NAMALWA (cell line): ENCODE measurements around the gene CD38.
"Not testable (repeated sequence)": the region's sequence is repeated elsewhere in the genome, so short reads cannot be mapped to it uniquely, and the experiment has no call there.

Experiments
- DNase-seq: peaks from one replicate; pipeline ENCODE4 v3.0.0-alpha.2; 2015; ENCODE audit warnings: low spot score

Gene CD38

DNA sequence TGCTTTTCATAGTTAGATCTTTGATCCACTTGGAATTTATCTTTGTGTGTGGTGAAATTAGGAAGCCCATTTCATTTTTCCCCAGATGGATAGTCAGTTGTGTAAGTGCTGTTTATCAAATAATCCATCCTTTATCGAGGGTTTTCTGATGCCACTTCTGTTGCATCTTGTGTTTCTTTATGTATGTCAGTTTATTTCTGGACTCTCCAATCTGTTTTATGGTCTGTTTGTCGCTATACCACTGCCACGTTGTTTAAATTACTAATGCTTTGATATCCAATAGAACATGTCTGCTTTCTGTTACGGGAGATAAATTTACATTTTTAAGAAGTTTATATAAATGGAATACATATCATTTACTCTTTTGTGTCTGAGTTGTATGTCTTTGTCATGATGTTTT lies 21.0 kb downstream of the CD38 start:
- peak; percentile 47 for DNase-seq

DNA sequence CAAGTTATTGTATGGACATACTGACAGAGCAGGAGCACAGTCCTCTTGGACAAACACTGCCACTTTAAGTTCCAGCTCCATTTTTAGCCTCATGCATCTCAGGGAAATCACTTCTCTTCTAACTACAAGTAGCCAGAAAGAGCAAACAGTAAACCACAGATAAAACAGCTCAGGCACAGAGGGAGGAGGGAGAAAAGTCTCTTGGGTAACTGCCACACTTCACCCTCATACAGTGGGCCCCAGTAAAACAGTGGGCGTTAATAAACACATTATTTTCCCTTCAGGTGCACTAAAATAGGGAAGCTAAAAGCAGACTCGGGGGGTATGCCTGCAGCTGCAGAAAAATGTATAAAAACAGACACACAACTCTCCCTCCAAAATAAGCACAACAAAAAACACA lies 21.6 kb downstream of the CD38 start:
- DNase-seq = peak; percentile 81

DNA sequence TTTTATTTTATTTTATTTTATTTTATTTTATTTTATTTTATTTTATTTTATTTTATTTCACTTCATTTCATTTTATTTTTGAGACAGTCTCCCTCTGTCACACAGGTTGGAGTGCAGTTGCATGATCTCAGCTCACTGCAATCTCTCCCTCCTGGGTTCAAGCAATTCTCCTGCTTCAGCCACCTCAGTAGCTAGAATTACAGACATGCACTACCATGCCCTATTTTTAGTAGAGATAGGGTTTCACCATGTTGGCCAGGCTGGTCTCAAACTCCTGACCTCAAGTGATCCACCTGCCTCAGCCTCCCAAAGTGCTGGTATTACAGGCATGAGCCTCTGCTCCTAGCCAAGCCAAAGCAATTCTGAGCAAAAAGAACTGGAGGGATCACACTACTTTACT lies 24.4 kb downstream of the CD38 start:
- not testable (repeated sequence) for DNase-seq

DNA sequence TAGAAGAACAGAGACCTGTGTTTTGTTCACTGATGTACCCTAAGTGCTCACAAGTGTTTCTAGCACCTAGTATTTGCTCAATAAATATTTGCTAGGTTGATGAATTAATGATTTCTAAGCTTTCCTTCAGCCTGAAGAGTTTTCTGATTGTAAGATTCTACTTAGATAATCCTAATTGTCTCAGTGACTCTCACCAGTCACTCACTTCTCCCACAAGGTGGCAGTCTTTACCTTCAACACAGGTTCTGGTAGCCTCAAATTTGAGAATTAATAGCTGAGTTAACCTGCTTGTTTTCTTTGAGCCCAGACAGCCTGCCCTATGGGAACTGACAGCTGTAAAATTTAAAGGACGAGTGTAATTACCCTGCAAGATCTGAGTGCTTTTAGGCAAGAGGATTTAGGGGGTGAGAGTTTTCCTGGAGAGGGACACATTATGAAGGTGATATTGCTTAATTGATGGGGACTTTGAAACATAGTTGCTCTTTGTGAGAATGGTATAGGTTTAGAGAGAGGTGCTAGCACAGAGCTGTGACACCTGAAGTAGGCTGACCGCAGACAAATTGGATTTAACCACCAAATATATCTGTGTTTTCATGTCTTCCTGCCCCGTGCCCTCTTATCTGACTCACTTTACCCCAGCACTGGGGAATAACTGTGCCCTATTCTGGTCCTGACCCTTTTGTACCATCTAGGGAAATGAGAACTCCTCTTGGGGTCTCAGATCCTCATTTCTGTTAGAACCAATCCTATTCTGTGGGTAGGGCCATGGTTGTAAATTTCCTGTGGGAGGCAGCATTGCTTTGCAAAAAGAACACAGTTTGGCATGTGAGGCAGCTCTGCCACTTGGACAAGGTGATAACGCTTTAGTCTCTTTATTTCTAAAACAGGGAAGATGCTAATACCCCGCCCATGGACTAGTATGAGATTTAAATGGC lies 27.7 kb downstream of the CD38 start:
- DNase-seq = peak; percentile 86

DNA sequence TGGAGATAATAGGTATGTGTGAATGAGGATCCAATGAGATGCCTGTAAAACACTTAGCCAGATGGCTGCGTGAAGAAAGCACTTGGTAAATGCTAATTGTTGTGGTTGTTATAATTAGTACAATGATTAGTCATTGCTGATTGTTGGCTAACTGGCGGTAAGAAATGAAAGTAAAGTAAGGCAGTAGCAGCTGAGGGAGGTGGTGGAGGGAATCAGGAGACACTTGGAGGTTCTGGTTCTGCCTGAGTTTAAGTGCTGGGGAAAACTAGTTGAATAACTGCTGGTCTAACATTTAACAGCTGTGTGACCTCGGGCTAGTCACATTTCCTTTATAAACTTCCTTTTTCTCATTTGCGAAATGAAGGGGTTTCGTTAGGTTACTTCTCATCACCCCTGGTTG lies 30.9 kb downstream of the CD38 start:
- peak; percentile 53 for DNase-seq

DNA sequence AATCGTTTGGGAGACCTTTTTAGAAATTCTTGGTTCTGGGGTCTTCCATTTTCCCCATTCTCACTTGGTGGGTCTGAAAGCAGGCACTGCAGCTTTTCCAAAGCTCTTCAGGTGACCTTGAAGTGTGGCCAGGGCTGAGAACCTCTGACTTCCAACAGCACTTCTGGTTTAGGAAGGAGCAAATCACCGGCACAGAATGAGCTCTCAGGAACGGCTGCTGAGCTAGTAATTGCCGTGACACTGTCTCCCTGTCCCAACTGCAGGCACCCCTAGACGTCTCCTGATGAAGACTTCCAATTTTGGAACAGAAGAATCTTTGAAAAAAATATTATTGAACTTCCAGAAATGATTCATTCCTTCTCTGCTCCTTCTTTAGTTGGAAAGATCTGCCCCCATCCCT lies 31.3 kb downstream of the CD38 start:
- no peak for DNase-seq

DNA sequence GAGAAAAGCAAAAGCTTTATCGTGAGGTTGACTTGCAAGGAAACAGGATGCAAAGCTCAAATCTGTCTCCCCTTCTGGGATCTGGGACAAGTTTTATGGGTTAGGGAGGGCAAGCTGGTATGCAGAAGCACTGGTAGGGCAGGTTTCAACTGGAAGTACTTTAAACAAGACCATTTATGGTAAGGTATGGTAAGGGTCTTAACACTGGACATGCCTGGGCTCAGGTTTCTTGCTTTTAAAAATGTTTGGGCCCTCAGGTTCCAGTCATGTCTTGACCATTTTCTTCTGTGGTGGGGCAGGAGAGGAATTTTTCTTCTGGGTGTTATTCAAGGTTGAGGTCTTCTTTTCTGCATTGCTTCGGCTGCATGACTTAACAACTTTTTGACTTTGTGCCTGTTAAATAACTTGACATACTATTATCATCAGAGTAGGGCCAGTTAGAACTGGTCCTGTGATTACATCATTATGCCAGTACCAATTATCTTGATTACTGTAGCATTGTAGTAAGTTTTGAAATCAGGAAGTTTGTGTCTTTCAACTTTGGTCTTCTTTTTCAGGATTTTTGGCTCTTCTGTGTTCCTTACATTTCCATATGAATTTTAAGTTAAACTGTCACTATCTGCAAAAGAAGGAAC lies 33.7 kb downstream of the CD38 start:
- no peak for DNase-seq

DNA sequence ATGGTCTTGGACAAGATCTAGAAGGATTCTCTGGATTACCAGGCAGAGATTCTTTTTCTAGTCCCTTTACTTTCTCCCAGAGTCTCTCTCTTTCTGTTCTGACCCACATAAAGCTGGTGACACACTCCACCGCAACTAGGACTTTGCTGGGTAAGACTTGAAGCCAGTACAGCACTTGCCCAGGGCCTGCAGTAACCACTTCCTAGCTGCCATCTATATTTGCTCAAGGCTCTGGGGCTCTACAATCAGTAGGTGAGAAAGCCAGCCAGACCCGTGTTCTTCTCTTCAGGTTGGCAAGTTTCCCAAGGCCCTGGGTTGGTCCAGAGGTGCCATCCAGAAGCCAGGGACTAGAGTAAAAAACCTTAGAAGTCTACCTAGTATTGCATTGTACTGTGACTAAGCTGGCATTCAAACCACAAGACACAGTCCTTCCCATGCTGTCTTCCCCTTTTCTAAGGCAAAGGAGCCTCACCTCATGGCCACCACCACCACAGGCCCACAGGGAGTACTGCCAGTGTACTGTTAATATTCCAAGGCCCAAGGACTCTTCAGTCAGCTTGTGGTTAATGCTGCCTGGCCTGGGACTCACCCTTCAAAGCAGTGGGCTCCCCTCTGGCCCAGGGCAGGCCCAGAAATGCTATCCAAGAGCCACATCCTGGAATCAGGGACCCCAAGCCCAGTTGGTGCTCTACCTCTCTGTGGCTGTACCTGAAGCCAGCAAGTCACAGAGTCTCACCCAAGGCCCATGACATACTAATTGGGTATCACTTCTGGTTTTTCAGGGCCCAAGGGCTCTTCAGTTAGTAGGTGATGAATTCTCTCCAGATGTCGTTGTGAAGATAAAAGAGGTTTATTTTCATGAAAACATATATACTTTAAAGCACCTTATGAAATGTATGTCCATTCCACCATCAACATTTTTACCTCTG lies 54.7 kb downstream of the CD38 start:
- no peak for DNase-seq

DNA sequence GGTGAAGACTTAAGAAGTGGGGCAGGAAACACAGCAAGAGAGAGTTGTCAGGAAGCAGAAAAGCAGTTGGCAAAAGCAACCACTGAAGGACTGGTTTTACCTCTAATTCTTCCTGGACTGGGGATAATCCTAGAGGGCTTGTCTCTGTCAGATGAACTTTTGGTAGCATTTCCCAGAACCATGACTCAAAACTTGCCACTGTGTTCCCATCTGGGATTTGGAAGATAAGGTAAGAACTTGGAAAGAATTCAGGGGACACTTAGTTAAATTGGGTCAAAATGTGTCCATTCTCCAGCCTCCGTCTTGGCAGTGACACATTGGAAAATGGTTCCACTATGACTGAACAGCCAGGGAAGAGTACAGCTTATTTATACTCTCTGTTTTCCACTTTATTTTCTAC lies 55.7 kb downstream of the CD38 start:
- no peak for DNase-seq

DNA sequence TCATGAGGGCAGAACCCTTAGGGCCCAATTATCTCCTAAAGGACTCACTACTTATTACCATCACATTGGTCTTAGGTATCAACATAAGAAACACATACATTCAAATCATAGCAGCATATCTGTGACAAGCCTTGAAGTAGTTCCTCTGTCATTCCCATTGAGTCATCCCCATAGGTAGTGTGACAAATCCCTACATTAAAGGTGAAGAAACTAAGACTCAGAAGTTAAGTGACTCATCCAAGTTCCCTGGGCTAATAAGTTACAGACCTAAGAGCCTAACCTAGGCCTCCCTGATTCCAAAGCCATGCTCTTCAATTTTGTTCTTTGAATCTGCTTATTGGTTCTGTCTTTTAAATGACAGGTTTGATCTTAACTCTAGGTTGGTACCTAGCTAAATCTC lies 58.2 kb downstream of the CD38 start:
- no peak for DNase-seq

DNA sequence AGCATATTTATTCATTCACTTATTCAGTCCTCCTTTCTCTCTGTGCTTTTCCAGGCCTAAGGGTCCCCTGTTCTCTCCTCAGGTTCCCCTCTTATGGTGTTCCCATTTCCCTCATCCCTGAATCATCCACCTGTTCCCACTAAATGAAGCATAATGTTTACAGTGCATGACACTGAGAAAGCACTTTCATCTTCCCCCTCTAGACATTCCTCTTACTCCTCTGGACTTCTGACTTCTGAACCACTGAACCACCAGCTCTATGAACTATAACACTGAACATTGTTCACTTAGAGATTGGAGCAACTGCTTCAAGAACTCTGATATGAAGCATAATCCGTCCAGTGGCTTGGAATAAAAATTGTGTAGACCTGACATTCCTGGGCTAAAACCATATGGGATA lies 59.5 kb downstream of the CD38 start:
- DNase-seq = no peak

DNA sequence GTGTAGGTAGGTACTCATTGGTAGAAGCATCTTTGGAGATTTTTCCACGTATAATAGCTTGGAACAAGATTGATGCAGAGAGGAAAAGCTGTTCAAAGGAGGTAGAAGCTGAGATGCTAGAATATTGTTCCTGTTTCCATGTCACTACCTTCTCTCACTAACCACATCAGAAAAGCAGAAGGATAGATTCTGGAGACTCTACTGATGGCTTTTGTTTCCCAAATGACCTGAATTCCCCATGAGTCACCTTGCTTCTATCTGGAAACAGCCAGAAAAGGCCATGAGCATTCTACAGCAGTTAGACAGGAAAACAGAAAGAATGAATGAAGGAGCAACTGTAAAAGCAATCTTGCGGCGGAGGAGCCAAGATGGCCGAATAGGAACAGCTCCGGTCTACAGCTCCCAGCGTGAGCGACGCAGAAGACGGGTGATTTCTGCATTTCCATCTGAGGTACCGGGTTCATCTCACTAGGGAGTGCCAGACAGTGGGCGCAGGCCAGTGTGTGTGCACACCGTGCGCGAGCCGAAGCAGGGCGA lies 63.1 kb downstream of the CD38 start:
- not testable (repeated sequence) for DNase-seq

DNA sequence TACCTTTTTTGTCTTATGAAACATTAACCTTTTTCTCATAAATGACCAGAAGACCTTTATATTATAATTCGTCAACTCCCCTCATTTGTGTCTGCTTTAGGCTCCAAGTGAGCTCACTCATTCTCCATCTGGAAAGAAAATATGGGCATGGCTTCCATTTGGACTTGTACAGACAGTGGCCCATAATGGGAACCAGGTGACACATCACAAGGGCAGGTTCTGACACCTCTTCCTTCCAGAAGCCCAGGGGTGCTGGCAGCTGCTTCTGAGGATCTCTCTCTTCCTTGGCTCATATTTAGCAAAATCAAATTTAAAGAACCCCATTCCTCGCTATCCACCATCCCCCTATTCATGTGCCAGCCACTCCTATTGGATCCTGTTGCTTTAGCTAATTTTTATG lies 69.6 kb downstream of the CD38 start:
- DNase-seq = no peak

DNA sequence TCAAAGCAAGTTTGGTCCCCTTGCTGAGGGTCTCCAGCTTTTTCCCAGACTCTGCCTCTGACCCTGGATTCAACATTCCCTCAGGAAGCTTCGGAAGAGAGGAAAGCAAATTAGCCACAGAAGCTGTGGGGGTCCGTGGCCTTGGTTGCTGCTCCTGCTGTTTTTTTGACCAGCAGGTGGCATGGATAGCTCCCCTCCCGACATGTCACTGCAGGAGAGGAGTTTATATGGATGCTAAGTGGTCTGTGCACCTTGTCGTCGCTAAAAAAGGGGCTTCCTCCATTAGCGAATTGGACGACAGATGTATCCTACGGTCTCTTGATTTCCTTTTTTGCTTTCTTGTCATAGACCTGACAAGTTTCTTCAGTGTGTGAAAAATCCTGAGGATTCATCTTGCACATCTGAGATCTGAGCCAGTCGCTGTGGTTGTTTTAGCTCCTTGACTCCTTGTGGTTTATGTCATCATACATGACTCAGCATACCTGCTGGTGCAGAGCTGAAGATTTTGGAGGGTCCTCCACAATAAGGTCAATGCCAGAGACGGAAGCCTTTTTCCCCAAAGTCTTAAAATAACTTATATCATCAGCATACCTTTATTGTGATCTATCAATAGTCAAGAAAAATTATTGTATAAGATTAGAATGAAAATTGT lies 70.2 kb downstream of the CD38 start:
- no peak for DNase-seq

DNA sequence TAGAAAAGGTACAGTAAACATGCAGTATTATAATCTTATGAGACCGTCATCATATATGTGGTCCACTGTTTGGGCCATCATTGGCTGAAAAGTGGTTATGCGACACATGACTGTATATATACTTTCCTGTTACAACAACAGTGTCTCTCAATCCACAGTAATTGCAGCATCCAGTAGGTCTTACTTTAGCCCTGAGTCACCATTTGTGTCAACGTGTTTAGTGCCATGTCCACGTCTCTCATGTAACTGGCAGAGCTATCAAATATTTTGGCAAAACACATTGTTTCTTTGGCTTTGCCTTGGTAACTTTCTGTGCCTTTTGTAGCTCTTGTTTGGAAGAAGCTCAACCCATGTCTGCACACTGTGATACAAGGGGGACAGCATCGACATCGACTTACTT lies 73.8 kb downstream of the CD38 start:
- no peak for DNase-seq

DNA sequence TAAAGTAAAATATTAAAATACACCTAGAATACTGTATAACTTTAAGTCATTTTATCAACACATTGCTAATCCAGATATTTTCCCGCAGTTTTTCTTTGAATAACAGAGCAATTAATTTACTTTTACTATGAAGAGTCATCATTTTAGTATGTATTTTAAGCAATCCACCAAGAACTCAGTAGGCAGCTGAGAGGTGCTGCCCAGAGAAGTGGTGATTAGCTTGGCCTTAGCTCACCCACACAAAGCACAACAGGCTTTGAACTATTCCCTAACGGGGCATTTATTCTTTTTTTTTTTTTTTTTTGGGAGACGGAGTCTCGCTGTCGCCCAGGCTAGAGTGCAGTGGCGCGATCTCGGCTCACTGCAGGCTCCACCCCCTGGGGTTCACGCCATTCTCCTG lies 74.4 kb downstream of the CD38 start:
- DNase-seq = no peak

DNA sequence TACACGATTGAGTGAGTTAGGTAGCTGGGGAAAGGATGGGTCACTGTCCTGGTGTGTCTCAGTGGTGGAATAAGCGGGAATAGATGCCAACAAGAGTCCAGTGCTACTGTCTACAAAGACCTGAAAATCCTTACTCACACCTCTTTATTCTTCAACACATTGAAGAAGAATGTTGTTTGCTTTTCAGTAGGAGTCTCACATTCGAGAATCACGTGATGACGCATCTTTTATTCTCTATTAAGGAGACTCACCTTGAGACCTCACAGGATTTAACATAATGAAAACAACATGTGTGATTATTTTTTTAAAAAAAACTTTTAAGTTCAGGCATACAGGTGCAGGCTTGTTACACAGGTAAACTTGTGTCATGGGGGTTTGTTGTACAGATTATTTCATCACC lies 75.2 kb downstream of the CD38 start:
- no peak for DNase-seq

DNA sequence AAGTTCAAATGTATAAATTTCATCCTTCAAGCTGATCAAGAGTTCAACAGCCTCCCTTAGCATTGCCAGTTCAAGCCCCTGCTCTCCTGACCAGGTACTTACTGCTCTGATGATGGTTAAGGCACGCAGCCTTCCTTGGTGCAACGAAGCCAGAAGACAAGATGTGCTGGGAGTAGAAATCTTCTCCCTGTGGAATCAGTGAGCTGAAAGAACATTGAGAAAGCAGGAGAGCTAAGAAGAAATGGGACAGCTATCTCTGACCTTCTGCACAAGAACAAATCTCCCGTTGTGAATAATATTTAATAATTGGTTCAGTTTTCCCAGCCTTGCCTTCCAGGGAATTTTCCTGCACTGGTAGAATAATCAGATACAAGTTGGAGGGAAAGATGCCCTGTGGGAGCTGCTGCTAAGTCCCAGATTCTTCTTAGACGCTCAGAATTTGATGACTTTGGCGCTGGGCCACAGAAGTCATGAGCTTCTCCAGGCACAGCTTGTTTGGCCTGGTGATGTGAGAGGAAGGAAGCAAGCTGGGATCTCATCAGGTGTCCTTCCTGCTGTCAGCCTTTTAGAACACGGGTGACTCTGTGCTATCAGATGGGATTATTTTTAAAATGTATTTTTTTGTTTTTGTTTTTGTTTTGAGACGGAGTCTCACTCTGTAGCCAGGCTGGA lies 77.8 kb downstream of the CD38 start:
- DNase-seq = no peak

DNA sequence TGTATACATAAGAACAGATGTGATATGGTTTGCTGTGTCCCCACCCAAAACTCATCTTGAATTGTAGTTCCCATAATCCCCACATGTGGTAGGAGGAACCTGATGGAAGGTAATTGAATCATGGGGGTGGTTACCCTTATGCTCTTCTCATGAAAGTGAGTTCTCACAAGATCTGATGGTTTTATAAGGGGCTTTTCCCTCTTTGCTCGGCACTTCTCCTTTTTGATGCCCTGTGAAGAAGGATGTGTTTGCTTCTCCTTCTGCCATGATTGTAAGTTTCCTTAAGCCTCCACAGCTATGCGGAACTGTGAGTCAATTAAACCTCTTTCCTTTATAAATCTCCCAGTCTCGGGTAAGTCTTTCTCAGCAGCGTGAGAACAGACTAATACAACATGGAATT lies 83.1 kb downstream of the CD38 start:
- DNase-seq = not testable (repeated sequence)

DNA sequence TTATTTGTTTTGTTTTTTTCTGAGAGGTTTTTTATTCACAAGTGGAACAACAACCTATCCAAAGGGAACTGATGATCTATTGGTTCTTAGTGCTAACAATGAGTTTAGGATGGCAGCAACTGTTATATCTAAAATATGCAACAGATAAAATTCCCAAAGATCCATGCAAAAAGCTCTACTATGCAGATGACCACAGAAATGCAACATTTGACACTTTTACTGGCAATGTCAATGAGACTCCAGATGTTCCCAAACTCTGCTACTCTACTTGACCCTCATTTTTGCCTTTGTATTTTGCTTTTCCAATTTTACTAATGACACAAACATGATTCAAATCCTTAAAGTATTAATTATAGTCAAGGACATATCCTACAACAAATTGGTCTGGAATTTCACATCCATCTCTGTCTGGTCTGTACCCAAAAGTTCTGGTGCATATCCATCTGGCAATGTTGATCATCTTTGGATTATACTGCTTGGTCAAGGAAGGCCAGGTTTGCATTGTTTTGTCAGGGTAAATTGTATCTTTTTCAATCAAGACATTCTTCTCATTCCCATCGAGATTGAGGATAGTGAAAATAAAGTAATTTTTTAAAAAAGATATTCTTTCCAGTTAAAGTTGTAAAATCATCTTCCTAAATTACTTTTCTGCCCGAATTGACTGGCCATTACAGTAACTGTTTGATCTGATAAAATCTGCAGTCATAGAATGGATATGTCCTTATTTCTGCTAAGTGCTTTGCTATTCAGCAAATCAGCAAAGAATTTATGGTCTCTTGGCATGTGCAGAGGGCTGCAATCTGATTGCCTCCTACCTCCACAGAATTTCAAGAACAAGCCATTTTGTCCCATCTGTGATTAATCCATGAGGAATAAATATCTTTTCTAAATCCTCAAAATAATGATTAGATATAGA lies 86.8 kb downstream of the CD38 start:
- DNase-seq = no peak
